NOMO-1 treated with DMSO at 0.1 percent for 48 hours (cell line): Measurements from ENCODE around the gene SELP.
"Not testable (repeated sequence)": the region's sequence is repeated elsewhere in the genome, so short reads cannot be mapped to it uniquely, and the experiment has no call there.

Experiments
- DNase-seq: peaks from one replicate; lab custom pipeline; 2025; ENCODE audit not compliant: unreplicated experiment; lab: John Stamatoyannopoulos, UW

Gene SELP

GRCh38 chr1:169630006-169630405 is at the start of gene SELP:
Gene SELP (minus strand): TSS chr1:169630124. CDS start chr1:169630074, 50 bp downstream.
- DNase-seq: no peak

GRCh38 chr1:169679692-169680091 is 49.8 kb upstream of the SELP start:
- DNase-seq: no peak

- no peak for DNase-seq
These were observed 46.1 kb upstream of the SELP start for GRCh38 chr1:169676001-169676400.

DNA sequence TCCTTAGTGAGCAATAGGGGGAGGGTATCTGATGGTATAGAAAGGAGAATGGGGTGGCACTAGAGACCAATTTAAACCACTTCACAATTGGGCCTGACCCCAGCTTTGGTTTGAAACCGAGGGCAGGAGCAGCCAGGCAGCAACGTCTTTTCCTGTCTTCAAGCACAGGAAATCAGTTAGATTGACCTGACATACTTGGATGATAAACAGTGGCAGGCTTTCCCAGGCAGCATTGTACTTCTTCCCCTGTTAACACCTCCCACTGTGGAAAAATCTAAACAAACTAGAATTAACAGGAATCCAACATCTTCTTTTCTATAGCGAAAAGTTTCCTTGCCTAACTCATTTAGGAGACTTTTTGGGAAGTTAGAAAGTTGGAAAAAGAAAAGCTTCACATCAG is 40.9 kb upstream of the SELP start:
- DNase-seq: no peak

DNA sequence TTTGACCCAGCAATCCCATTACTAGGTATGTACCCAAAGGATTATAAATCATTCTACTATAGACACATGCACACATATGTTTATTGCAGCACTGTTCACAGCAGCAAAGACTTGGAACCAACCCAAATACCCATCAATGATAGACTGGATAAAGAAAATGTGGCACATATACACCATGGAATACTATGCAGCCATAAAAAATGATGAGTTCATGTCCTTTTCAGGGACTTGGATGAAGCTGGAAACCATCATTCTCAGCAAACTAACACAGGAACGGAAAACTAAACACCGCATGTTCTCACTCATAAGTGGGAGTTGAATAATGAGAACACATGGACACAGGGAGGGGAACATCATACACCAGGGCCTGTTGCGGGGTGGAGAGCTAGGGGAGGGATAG is 40.3 kb upstream of the SELP start:
- DNase-seq: not testable (repeated sequence)

DNA sequence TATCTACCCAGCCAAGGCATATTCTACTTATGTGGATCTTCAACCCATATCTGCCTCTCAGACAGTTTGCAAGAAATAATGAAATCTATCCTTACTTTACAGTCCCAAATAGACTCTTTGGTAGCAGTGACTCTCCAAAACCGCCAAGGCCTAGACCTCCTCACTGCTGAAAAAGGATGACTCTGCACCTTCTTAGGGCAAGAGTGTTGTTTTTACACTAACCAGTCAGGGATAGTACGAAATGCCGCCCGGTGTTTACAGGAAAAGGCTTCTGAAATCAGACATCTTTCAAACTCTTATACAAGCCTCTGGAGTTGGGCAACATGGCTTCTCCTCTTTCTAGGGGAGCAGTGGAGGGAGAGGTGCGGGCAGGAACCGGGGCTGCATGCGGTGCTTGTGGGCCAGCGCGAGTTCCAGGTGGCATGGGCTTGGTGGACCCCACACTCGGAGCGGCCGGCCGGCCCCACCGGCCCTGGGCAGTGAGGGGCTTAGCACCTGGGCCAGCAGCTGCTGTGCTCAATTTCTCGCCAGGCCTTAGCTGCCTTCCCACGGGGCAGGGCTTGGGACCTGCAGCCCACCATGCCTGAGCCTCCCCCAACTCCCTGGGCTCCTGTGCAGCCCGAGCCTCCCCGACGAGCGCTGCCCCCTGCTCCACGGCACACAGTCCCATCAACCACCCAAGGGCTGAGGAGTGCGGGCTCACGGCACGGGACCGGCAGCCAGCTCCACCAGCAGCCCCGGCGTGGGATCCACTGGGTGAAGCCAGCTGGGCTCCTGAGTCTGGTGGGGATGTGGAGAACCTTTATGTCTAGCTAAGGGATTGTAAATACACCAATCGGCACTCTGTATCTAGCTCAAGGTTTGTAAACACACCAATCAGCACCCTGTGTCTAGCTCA is 38.0 kb upstream of the SELP start:
- DNase-seq: not testable (repeated sequence)

- DNase-seq: peak; percentile 38
These were observed 37.3 kb upstream of the SELP start for GRCh38 chr1:169667227-169667639.

DNA sequence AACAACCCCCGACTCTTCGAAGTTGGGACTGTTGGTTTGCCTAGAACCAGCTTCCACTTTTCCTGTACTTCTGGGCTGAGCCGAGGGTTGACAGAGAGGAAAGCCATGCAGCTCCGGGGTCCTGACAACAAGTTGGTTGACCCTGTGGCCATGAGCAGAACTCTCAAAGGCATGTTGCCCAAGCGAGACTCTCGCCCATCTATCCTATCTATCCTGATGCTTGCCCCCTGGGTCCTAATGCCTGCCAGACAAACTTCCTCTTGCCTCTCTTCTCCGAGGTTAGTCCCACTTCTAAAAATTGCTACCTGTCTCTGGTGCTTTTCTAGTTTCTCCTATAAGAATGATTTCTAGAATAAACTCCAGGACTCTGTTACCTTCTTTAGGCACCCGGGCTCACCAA is 32.8 kb upstream of the SELP start:
- DNase-seq: not testable (repeated sequence)

GRCh38 chr1:169661066-169661465 is 31.1 kb upstream of the SELP start:
- DNase-seq: not testable (repeated sequence)

DNA sequence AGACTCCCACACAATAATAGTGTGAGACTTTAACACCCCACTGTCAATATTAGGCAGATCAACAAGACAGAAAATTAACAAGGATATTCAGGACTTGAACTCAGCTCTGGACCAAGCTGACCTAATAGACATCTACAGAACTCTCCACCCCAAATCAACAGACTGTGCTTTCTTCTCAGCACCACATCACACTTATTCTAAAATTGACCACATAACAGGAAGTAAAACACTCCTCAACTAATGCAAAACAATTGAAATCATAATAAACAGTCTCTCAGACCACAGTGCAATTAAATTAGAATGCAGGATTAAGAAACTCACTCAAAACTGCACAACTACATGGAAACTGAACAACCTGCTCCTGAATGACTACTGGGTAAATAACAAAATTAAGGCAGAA is 28.9 kb upstream of the SELP start:
- not testable (repeated sequence) for DNase-seq

- no peak for DNase-seq
These were observed 23.9 kb upstream of the SELP start for GRCh38 chr1:169653873-169654272.

DNA sequence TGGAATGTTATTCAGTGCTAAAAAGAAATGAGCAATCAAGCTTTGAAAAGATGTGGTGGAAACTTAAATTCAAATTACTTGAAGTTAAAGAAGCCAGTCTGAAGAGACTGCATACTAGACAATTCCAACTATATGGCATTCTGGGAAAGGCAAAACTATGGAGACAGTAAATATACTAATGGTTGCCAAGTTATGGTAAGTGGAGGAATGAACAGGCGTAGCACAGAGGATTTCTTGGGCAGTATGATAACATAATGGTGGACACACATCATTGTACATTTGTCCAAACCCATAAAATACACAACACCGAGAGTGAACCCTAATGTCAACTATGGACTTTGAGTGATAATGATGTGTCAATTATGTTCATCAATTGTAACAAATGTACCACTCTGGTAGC is 21.1 kb upstream of the SELP start:
- no peak for DNase-seq

DNA sequence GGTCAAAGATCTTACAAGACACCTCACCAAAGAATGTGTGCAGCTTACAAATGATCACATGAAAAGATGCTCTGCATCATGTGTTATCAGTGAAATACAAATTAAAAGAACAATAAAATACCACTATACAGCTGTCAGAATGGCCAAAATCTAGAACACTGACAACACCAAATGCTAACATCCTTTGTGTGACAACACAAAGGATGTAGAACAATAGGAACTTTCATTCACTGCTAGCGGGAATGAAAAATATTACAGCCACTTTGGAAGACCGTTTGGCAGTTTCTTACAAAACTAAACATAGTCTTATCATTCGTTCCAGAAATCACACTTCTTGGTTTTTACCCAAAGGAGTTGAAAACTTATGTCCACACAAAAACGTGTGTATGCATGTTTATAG is 20.6 kb upstream of the SELP start:
- DNase-seq: no peak

- no peak for DNase-seq
These were observed 18.8 kb upstream of the SELP start for GRCh38 chr1:169648709-169649108.

- no peak for DNase-seq
These were observed 18.3 kb upstream of the SELP start for GRCh38 chr1:169648187-169648586.

- no peak for DNase-seq
These were observed 17.6 kb upstream of the SELP start for GRCh38 chr1:169647512-169647911.

GRCh38 chr1:169644297-169644696 is 14.4 kb upstream of the SELP start:
- no peak for DNase-seq

DNA sequence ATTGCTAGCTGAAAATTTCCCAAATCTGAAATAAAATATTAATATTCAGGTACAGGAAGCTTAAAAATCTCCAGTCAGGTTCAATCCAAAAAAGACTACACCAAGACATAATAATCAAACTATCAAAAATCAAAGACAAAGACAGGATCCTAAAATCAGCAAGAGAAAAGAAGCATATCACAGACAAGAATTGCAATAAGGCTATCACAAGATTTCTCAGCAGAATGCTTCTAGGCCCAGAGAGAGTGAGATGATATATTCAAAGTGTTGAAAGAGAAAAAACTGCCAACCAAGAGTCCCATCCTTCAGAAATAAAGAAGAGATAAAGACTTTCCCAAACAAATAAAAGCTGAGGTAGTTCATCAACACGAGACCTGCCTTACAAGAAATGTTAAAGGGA is 5.0 kb upstream of the SELP start:
- DNase-seq: no peak

GRCh38 chr1:169634145-169634544 is 4.2 kb upstream of the SELP start:
- DNase-seq: no peak

DNA sequence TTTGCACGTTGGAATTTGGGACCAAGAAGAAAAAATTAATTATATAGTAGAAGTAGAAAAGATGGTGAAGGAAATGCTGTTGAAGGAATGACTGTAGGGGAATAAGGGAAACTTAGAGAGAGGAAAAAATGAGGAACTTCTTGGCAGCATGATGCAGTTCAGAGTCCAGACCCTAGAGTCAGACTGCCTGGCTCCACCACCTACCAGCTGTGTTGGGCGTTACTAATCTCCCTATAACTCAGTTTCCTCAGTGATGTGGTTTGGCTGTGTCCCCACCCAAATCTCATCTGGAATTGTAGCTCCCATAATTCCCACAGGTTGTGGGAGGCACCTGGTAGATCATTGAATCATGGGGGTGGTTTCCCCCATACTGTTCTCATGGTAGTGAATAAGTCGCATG is 1.3 kb upstream of the SELP start:
- DNase-seq: no peak

DNA sequence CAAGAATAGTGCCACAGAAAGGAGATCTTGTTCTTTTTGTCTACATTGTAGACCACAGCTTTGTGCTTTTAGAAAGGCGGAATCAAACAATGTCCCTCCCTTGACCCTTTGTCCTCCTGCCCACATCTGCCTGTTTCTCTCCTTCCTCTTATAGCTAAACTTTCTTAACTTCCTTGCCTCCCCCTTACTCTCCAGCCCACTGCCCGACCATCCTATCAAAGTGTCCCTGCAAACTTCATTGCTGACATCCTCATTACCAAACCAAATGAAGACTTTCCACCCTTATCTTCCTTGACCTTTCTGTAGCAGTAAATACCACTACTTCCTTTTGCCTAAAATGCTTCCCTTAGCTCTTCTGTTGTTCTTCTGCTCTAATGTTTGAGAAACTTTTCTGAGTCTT is 5.0 kb downstream of the SELP start:
- DNase-seq: no peak

GRCh38 chr1:169624122-169624521 is 5.8 kb downstream of the SELP start:
- DNase-seq: no peak
